A549 treated with GW870086 at 1 μM for 4 hours (cell line): ENCODE results near the gene DSCAML1. TPM values are rescaled to one million over a fixed set of nuclear protein-coding genes. Genes with fewer than 3 reads are reported as not detected.

ENCODE experiments used
- total RNA-seq: library from RNA; stranded (reverse); fragments of 200-300 nt; extraction: Qiagen RNA extraction; gene quantifications from 5 replicates; pipeline ENCODE4 v1.2.3, GENCODE V29; 2022; ENCODE audit warnings: low read depth

DSCAML1 gene
- 0.18 to 0.41 TPM (median 0.19 TPM) in 5 replicates for total RNA-seq

DNA sequence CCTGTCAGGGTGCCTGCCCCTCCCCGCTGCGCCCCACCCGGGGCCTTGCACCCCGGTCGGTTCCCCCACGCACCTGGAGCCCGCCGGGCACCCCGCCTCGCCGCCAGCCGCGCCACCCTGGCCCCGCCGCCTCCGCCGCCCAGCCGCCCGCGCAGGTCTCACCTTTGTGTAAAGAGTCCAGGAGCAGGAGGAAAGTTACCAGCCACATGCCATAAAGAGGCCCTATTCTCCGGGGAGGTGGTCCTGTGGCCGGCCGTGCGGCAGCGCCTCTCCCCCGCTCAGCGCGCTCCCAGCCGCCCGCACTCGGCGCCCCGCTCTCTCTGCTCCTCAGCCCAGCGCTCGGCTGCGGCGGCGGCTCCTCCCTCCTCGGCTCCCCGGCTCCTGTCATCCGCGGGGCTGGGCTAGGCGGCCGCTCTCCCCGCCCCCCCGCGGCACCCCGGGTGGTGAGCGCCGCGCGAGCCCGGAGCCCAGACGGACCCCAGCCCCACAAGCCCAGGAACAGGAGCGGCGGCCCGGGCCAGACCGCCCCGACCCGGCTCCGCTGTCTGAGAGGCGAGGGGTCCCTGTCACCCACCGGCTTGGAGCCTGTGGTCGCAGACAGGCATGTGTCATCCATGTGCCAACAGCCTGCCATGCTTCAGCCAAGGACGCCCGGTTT is at the start of gene DSCAML1:
TSS of gene DSCAML1 (minus strand) at position 345 of the 658 bp plus-strand sequence. CDS start at position 208, 137 bp downstream.

GRCh38 chr11:117824571-117825537 is 27.8 kb upstream of the DSCAML1 start, which contains the start of gene FXYD2:
Gene FXYD2 (minus strand): TSS chr11:117824744. CDS start chr11:117824678, 66 bp downstream.

Other genes starting within 250 kb of the DSCAML1 start
- gene FXYD2, start 27.5 kb upstream of the DSCAML1 start, total RNA-seq: 14.3 to 21.9 TPM (median 15.8 TPM) in 5 replicates
- 0.16 to 0.36 TPM (median 0.30 TPM) in 4 of 5 replicates, not detected in the other for gene FXYD6, start 79.4 kb upstream of the DSCAML1 start, total RNA-seq
- not detected in 5 replicates for gene TMPRSS13, start 132.2 kb upstream of the DSCAML1 start, total RNA-seq
- 0.05 to 0.14 TPM (median 0.09 TPM) in 4 of 5 replicates, not detected in the other for gene IL10RA, start 189.2 kb upstream of the DSCAML1 start, total RNA-seq